ENCODE results near the gene MSI2. TPM values are rescaled to one million over a fixed set of nuclear protein-coding genes. Genes with fewer than 3 reads are reported as not detected.

The MSI2 gene
- total RNA-seq, 2 experiments from 2014 or later: 131 to 164 TPM

DNA sequence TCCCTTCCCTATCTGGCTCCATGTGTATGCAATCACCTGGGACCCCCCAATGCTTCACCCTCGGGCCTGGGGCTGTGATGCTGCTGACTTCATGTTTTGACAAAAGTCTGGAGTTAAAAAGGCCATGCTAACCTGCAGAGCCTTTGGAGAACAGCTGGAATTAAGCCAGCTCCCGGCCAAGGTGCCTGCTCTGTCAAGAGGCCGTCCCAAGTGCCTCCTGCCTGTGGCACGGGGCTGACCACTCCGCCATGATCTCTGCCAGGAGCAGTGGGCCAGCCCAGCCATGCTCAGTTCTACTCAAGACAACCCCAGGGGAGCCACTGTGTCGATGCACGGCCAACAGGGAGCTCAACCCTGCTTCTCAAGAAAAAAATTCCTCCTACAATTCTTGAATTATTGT lies 395.1 kb downstream of the MSI2 start:
- Histone ChIP-seq H3K79me2 (ENCODE audit: insufficient read depth, low read depth, low read length) (no peaks in the 10 kb centered on the region), H3K9me3 (ENCODE audit: low read length) (no peaks in the 10 kb centered on the region), H3K4me1 (ENCODE audit: insufficient read depth, low read length, poor library complexity, severe bottlenecking) (no peaks in the 10 kb centered on the region), H3K36me3 (ENCODE audit: insufficient read depth, low read length) (0 out of 2 replicates have a peak, but pooled peaks cover 5% of the 10 kb centered on the region), H4K20me1 (ENCODE audit: insufficient read depth, low read length) (no peaks in the 10 kb centered on the region), H3K27ac (ENCODE audit: low read depth, low read length, poor library complexity, severe bottlenecking) (no peak overlapping the region), H3K4me3 (ENCODE audit: low read depth, low read length, poor library complexity, severe bottlenecking) (no peak overlapping the region), H3K4me2 (ENCODE audit: low read length) (no peak overlapping the region), H2AFZ (ENCODE audit: low read length) (no peak overlapping the region), H3K9me2 (ENCODE audit: insufficient read depth, low read length) (no peaks in the 10 kb centered on the region)
- ChIA-PET POLR2A (interaction anchor here (1.0 kb wide), 1 partner anchor 9 kb away, joined by 3 read pairs; no protein-coding TSS in a partner anchor), CTCF (ENCODE audit: unreplicated experiment) (no interaction called here)
- DNase-seq (ENCODE audit: low spot score): no peak
- no peak for TF ChIP-seq EZH2phosphoT487 (IDR thresholded peaks at IDR 0.05; ENCODE audit: borderline replicate concordance, low read depth, low read length)
- TF ChIP-seq, protein P1, sequence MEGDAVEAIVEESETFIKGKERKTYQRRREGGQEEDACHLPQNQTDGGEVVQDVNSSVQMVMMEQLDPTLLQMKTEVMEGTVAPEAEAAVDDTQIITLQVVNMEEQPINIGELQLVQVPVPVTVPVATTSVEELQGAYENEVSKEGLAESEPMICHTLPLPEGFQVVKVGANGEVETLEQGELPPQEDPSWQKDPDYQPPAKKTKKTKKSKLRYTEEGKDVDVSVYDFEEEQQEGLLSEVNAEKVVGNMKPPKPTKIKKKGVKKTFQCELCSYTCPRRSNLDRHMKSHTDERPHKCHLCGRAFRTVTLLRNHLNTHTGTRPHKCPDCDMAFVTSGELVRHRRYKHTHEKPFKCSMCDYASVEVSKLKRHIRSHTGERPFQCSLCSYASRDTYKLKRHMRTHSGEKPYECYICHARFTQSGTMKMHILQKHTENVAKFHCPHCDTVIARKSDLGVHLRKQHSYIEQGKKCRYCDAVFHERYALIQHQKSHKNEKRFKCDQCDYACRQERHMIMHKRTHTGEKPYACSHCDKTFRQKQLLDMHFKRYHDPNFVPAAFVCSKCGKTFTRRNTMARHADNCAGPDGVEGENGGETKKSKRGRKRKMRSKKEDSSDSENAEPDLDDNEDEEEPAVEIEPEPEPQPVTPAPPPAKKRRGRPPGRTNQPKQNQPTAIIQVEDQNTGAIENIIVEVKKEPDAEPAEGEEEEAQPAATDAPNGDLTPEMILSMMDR (conservative IDR thresholded peaks at IDR 0.05; ENCODE audit: low read length): no peak
- BruUV-seq (replicated peaks): no TSS peak
- intact Hi-C loops (cut with micrococcal nuclease; ENCODE audit: unreplicated experiment): no loop called here

DNA sequence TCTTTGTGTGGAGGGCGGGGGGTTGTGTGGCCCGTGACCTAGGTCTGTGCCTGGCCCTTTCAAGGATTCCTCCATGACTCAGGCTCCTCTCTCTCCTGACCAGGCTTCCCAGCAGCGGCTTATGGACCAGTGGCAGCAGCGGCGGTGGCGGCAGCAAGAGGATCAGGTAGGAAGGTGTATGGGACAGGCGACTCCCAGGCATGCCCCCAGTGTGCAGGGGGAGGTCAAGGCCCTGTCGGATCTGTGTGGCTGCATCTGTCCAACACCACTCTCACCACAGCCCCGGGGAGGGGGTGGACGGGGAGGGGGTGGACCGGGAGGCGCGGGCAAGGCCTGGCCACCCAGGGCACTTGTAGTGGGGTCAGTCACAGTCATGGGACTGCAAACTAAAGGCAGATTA lies 395.7 kb downstream of the MSI2 start:
- Histone ChIP-seq H3K4me2 (ENCODE audit: low read length) (no peak overlapping the region), H3K9me2 (ENCODE audit: insufficient read depth, low read length) (no peaks in the 10 kb centered on the region), H3K4me3 (ENCODE audit: low read depth, low read length, poor library complexity, severe bottlenecking) (no peak overlapping the region), H3K36me3 (ENCODE audit: insufficient read depth, low read length) (0 out of 2 replicates have a peak, but pooled peaks cover 5% of the 10 kb centered on the region), H4K20me1 (ENCODE audit: insufficient read depth, low read length) (no peaks in the 10 kb centered on the region), H3K4me1 (ENCODE audit: insufficient read depth, low read length, poor library complexity, severe bottlenecking) (no peaks in the 10 kb centered on the region), H3K27ac (ENCODE audit: low read depth, low read length, poor library complexity, severe bottlenecking) (no peak overlapping the region), H3K9me3 (ENCODE audit: low read length) (no peaks in the 10 kb centered on the region), H2AFZ (ENCODE audit: low read length) (no peak overlapping the region), H3K79me2 (ENCODE audit: insufficient read depth, low read depth, low read length) (no peaks in the 10 kb centered on the region)
- no TSS peak for BruUV-seq (replicated peaks)
- ChIA-PET POLR2A (interaction anchor here (1.0 to 1.2 kb wide), 2 partner anchors 8 to 9 kb away, joined by 3 read pairs; no protein-coding TSS in a partner anchor), CTCF (ENCODE audit: unreplicated experiment) (no interaction called here)
- TF ChIP-seq, protein P1 (conservative IDR thresholded peaks at IDR 0.05; ENCODE audit: low read length): no peak
- no peak for TF ChIP-seq EZH2phosphoT487 (IDR thresholded peaks at IDR 0.05; ENCODE audit: borderline replicate concordance, low read depth, low read length)
- no peak for DNase-seq (ENCODE audit: low spot score)
- intact Hi-C loops (cut with micrococcal nuclease; ENCODE audit: unreplicated experiment): no loop called here

DNA sequence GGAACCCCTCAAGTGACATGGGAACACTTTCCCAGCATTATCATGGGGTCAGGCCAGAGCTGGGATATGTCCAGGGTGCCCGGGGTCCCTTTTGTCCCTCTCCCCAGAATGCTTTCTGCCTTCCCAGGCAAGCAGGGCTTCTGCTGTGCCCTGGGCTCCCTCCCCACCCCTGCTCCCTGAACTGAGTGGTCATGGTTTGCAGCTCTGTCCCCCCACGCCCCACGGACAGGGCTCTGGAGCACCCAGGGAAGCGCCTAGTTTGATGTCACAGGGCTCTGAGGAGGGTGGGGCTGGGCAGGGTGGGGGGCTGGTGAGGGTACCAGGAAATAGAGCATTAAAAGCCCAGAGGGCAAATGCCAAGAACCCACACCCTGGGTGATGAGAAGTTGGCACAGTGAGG lies 396.5 kb downstream of the MSI2 start:
- H3K79me2 ChIP-seq (ENCODE audit: insufficient read depth, low read depth, low read length): no peaks in the 10 kb centered on the region
- H3K4me2 ChIP-seq (ENCODE audit: low read length): no peak overlapping the region
- H3K4me3 ChIP-seq (ENCODE audit: low read depth, low read length, poor library complexity, severe bottlenecking): no peak overlapping the region
- no peaks in the 10 kb centered on the region for H4K20me1 ChIP-seq (ENCODE audit: insufficient read depth, low read length)
- H3K4me1 ChIP-seq (ENCODE audit: insufficient read depth, low read length, poor library complexity, severe bottlenecking): no peaks in the 10 kb centered on the region
- H2AFZ ChIP-seq (ENCODE audit: low read length): no peak overlapping the region
- TF ChIP-seq EZH2phosphoT487 (IDR thresholded peaks at IDR 0.05; ENCODE audit: borderline replicate concordance, low read depth, low read length): no peak
- TF ChIP-seq, protein P1 (conservative IDR thresholded peaks at IDR 0.05; ENCODE audit: low read length): no peak
- ChIA-PET CTCF (ENCODE audit: unreplicated experiment) (interaction anchor here (0.6 kb wide), 1 partner anchor 25 kb away, joined by 4 read pairs; no protein-coding TSS in a partner anchor), POLR2A (interaction anchor here (0.6 to 1.2 kb wide), 2 partner anchors 10 to 75 kb away, joined by 3 read pairs; no protein-coding TSS in a partner anchor)
- no TSS peak for BruUV-seq (replicated peaks)
- intact Hi-C loops (cut with micrococcal nuclease; ENCODE audit: unreplicated experiment): no loop called here
- H3K9me2 ChIP-seq (ENCODE audit: insufficient read depth, low read length): no peaks in the 10 kb centered on the region
- no peak overlapping the region for H3K27ac ChIP-seq (ENCODE audit: low read depth, low read length, poor library complexity, severe bottlenecking)
- no peaks in the 10 kb centered on the region for H3K9me3 ChIP-seq (ENCODE audit: low read length)
- H3K36me3 ChIP-seq (ENCODE audit: insufficient read depth, low read length): 0 out of 2 replicates have a peak, but pooled peaks cover 5% of the 10 kb centered on the region
- DNase-seq (ENCODE audit: low spot score): no peak
